Fibroblast of skin of back (primary cell): ENCODE data around the gene CCNJL. TPM values are rescaled to one million over a fixed set of nuclear protein-coding genes. Genes with fewer than 3 reads are reported as not detected.
A peak's percentile ranks its signal among the peaks of the same experiment; 100 is the strongest.
"Not testable (repeated sequence)": the region's sequence is repeated elsewhere in the genome, so short reads cannot be mapped to it uniquely, and the experiment has no call there.

Source experiments
- DNase-seq: peaks from one replicate; pipeline ENCODE4 v3.0.0-alpha.2; 2013
- polyA plus RNA-seq, 2 experiments: library from polyadenylated mRNA; unstranded; fragments of 120-200 nt; gene quantifications; one replicate each; pipeline ENCODE4 v1.2.1, GENCODE V29; 2013; ENCODE audit not compliant: insufficient read length in 2 of 2

Gene CCNJL, protein sequence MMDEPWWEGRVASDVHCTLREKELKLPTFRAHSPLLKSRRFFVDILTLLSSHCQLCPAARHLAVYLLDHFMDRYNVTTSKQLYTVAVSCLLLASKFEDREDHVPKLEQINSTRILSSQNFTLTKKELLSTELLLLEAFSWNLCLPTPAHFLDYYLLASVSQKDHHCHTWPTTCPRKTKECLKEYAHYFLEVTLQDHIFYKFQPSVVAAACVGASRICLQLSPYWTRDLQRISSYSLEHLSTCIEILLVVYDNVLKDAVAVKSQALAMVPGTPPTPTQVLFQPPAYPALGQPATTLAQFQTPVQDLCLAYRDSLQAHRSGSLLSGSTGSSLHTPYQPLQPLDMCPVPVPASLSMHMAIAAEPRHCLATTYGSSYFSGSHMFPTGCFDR
- 7.6 TPM for polyA plus RNA-seq (2013, experiment 1 of 2; ENCODE audit: insufficient read length)
- 6.2 TPM for polyA plus RNA-seq (2013, experiment 2 of 2; ENCODE audit: insufficient read length)

DNA sequence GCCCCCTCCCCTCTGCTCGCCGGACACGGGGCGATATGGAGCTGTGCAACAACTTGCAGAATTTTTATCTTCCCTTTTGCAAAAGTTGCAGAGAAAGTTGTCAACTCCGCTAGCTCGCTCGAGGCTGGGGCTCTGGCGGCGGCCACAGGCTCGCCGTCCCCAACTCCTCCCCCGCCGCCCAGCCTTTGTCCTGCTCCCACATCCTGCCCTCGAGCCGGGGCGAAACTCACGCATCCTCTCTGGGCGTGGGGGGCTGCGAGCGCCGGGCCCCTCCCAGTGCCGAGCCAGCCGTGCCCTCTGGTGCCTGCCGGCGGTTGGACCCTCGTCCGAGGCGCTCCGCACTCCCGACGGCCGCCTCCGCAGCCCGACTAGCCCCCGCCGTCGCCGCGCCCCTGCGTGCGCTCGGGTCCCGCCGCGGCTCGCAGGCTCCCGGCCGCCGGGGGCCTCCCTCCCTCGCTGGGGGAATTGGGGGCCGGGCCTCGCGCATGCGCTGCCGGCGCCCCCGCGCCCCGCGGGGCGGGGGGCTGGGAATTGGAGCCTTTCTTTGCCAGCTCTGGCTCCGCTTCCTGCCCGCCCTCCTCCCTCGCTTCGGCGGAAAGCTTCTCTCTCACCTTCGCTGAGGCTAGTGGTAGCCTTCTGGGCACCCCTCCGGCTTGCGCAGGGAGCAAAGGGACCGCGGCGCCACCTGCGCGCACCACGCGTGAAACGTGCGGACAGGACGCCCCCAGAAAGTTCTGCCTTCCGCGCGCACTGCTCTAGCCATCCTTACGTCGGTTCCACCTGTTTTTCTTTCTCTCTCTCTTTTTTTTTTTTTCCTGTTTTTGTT, at the start of gene CCNJL:
TSS of gene CCNJL (minus strand) at position 431 of the 826 bp plus-strand sequence. CDS start 641 bp downstream, outside the sequence.
- peak; percentile 72 for DNase-seq

- no peak for DNase-seq
Observed at GRCh38 chr5:160361624-160362228, 49.4 kb upstream of the CCNJL start.

DNA sequence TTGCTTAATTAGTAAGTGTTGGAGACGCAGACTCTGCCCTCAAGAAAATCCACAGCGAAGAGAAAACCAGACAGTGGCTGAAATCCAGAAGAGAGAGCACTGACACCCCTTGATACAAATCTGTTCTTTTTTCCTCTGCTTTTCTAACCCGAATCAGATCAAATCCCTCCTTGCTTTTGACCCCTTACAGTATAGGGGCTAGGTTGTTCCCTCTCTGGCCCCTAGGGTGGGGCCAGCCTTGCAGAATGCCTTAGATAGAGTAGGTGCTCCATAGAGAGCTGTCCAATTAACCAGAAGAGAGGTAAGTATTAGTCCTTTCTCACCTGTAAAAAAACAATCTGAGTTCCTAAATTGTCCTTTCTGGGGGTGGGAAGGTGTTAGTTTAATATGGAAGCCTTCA, 47.9 kb upstream of the CCNJL start:
- no peak for DNase-seq

DNA sequence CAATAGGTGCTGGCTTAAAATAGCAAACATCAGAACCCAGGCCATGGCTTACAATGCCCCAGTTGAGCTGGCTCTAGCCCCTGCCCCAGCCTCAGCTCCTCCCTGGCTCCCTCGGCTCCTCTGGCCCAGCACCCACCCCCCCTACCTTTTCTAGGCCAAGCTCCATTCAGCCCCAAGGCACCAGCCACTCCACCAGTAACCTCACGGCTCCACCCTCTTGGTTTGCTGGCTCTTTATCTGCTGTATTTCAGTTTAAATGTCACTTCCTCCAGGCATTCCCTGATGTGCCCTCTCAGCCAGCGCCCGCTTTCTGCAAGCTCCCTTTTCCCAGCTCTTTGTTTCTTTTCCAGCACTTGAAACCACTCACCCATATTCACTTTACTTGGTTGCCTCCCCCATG, 47.5 kb upstream of the CCNJL start:
- DNase-seq = no peak

GRCh38 chr5:160359242-160359641, 46.9 kb upstream of the CCNJL start:
- no peak for DNase-seq

- DNase-seq = no peak
Observed at GRCh38 chr5:160357861-160358411, 45.6 kb upstream of the CCNJL start.

DNA sequence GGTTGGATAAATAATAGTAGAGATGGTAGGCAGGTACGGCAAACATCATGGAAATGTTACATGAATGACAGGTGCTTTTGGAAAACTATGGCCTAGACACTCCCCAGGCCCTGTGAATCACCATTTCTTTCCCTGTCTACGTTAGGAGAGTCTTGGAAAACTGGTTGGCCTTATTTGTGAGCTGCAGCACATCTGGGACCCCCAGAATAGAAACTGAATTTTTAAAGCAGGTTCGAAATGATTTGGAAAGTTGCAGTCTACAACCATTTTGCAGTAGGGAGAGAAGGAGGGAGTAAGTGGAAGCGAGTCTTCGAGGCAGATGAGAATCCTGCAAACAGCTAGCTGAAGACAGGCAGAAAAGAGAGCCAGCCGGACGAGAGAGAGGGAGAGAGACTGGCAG, 45.0 kb upstream of the CCNJL start:
- no peak for DNase-seq

DNA sequence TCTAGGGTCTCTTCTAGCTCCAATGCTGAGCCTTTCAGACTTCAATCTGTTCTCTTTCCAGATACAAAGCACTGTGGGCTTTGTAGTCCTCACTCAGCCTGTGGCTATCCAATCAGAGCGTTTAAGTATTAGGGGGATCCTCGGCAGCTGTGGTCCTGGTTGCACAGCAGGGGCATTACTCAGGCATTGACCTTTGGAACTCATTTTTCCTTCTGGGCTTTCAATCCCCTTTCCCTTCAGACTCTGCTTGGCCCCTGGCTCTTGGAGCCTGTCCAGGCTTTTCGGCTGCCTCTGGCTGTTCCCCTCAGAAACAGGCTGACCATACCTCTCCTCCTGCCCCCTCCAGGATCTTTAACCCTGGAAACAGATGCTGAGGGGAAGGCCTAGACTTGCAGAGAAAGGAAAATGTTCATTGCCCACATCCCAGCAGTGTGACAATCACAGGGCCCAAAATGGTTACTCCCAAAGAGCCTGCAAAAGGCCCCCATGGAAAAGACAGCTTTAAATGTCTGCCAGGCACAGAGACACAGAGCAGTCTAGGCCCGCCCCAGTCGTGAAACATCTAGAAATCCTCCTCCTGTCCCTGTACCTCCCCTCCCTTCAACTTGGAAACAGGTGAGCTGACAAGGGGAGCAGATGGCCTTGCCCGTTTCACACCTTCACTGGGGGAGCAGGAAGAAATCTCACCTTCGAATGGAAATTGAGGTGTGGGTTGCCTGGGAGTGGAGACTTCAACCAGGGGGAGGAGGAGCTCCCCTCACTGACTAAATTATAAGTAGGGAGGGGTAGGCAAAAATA, 44.4 kb upstream of the CCNJL start:
- DNase-seq = no peak

DNA sequence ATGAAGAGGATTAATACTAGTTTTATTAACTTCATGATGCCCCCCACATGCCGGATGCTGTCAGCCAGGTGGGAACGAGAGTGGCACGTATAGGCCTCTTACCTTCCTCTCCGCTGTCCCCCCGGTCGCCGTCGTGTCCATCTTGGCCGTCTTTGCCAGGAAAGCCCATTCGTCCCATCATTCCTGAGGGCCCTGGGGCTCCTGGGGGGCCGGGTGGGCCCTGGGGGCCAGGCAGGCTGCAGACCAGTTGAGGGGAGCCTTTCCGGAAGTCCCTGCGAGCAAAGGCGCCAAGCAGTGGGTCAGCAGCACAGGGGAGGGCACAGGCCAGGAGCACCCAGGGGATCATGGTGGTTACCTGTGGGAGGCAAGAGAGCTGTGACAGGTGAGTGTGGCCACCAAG, 42.3 kb upstream of the CCNJL start:
- no peak for DNase-seq

DNA sequence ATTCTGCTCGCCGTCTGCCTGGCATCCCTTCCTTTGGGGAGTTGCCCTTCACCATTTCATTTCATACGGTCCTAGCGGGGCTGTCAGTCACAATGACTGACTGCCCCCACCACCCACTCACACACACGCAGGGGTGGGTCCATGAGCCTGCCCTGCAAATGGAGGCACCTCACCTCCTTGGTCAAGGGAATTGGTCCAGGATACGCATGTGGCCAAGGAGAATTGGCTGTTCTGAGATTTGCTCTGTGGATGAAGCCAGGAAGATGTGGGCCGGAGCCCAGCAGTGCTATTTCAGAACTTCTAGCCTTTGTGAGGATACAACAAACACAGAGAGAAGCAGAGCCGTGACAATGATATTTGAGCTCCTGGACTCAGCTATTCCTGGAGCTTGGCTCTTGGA, 41.0 kb upstream of the CCNJL start:
- DNase-seq = no peak

DNA sequence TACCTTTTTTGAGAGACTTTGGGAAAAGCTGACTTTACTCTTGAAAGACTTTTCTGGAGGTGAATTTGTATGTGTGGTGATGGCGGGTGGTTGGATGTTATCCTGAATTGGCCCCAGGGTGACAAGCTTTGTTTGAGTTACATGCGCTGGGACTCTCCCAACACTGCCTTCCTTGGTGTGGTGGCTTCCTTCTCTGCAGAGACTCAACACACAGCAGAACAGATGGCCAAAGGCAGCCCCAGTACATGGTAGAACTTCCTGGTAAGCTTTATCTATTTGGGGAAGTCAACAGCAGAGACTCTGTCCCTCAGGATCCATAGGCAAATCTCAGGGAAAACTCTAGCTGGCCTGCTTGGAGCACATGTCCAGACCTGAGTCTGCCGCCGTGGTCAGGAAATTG, 39.9 kb upstream of the CCNJL start:
- DNase-seq = no peak

DNA sequence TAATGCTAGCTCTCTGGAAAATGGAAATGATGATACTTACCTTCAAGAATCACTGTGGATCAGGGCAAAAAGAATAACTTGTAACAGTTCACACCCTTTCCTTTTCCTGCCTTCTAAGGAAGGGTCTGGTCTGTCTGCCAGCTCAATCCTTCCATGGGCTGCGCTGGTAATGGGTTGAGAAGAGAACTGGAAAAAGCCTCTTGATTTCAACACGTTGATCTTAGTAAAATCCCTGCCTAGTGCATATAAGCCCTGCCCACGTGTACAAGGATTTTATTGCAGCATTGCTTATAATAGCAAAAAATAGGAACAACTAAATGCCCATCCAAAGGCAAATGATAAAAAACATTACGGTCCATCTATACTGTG, 37.6 kb upstream of the CCNJL start:
- no peak for DNase-seq

- no peak for DNase-seq
Observed at GRCh38 chr5:160349249-160349934, 37.0 kb upstream of the CCNJL start.

- DNase-seq = no peak
Observed at GRCh38 chr5:160348080-160348479, 35.7 kb upstream of the CCNJL start.

GRCh38 chr5:160347448-160347847, 35.1 kb upstream of the CCNJL start:
- no peak for DNase-seq

GRCh38 chr5:160342413-160342941, 30.1 kb upstream of the CCNJL start:
- DNase-seq = no peak

DNA sequence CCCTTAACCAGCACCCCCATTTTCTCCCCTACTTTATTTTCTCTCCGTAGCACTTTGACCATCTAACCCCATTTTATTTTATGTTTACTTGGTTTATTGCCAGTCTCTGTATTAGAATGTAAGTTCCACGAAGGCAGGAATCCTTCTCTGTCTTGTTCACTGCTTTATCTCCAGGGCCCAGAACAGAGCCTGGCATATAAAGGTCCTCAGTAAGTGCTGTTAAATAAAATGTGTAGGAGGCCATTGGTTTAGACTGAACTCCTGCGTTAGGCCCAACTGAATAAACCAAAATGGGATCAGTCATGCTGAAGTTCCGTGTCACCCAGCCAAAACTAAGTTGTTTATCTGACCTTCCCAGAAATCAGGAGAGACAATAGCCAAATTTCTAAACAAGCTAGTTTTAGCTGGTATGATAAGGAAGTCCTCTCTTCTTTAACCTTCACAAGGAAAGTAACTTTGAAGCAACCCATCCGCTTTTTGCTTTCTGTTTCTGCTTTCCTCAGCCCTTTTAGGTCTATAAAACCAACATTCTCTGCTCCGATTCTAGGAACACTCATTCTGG, 29.0 kb upstream of the CCNJL start:
- DNase-seq = no peak

- DNase-seq = not testable (repeated sequence)
Observed at GRCh38 chr5:160340513-160340912, 28.1 kb upstream of the CCNJL start.

- DNase-seq = no peak
Observed at GRCh38 chr5:160339406-160340130, 27.2 kb upstream of the CCNJL start.

DNA sequence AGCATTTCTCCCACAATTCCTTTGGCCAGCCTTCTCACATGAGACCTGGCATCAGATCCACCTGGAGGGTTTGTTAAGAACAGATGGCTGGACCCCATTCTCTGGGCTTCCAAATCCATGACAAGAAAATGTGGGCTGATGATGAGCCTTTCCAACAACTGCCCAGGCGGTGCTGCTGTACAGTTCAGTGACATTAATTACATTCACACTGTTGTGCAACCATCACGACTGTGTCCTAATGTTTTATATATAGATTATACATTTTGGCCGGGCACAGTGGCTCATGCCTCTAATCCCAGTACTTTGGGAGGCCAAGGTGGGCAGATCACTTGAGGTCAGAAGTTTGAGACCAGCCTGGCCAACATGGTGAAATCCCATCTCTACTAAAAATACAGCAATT, 22.4 kb upstream of the CCNJL start:
- not testable (repeated sequence) for DNase-seq
